GM13977 (cell line): ENCODE measurements around the gene BTBD7.

ENCODE experiments used
- DNase-seq: peaks from one replicate; pipeline ENCODE4 v3.0.0; 2012; ENCODE audit warnings: low spot score
- in situ Hi-C: fragments of 300-500 bp; cut with MboI; formaldehyde crosslinking; loops from one replicate; pipeline ENCODE4 v1.12.0; 2022; ENCODE audit warnings: low sequenced_read_pairs, low pct_unique_long_range_greater_than_20kb, mixed read lengths, inconsistent platforms; ENCODE audit not compliant: unreplicated experiment
- TF ChIP-seq, protein P1 (sequence below): IDR thresholded peaks from 2 replicates; pipeline ENCODE4 v1.5.1; 2012; ENCODE audit warnings: mild to moderate bottlenecking, control low read depth; ENCODE audit not compliant: insufficient read depth; ENCODE audit errors: extremely low read depth, missing control alignments

The BTBD7 gene

DNA sequence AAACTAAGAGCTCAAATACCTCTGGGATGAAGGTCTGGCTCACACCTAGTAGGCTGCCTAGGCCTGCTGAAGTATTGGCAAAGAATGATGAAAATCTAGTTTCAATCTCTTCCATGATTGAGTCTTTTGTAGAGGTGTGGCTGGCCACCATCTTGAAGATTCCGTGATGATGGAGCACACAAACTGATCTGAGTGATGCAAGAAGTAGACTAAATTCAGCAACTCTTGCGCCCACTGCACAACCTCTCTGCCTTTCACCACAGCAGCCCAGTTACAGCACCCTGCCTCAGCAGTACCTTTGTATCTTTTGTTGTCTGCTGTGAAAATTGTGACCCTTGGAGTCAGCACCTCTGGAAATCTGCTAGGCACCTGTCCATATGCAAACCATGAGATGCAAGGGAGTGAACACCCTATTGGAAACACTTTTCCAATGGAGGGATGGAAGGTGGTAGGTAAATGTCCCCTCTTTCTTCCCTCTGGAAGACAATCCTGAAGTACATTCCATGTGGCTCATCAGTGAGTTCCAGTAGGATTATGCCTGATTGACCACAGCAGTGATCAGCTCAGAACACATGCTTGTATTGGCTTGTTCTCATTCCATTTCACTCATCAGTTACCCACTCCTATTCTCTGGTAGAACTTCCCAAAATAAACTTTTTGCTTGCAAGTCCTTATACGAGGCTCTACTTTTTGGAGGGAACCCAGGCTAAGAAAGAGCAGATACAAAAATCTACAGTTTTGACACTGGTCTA is 58.6 kb downstream of the BTBD7 start:
- in situ Hi-C loops = no loop called here
- no peak for DNase-seq
- TF ChIP-seq, protein P1, sequence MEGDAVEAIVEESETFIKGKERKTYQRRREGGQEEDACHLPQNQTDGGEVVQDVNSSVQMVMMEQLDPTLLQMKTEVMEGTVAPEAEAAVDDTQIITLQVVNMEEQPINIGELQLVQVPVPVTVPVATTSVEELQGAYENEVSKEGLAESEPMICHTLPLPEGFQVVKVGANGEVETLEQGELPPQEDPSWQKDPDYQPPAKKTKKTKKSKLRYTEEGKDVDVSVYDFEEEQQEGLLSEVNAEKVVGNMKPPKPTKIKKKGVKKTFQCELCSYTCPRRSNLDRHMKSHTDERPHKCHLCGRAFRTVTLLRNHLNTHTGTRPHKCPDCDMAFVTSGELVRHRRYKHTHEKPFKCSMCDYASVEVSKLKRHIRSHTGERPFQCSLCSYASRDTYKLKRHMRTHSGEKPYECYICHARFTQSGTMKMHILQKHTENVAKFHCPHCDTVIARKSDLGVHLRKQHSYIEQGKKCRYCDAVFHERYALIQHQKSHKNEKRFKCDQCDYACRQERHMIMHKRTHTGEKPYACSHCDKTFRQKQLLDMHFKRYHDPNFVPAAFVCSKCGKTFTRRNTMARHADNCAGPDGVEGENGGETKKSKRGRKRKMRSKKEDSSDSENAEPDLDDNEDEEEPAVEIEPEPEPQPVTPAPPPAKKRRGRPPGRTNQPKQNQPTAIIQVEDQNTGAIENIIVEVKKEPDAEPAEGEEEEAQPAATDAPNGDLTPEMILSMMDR = no peak

DNA sequence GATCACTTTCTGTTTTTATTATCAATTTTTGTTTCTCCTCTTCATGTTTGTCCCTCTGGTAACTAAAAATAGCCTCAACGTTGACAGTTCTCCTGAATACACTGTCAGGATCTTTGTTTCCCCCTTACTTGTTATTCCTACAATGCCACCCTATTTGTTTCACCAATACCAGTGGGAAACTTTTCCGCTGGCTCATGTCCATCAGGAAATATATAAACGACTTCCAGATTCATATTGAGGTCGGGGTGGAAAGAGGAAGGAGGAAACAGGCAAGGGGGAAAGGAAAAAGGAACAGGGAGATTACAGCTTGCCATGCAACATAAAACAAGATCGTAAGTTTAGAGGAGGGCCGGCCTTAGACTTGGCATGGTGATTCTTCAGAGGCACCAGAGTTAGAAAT is 61.7 kb downstream of the BTBD7 start:
- TF ChIP-seq, protein P1 = no peak
- in situ Hi-C loops = no loop called here
- DNase-seq = no peak

DNA sequence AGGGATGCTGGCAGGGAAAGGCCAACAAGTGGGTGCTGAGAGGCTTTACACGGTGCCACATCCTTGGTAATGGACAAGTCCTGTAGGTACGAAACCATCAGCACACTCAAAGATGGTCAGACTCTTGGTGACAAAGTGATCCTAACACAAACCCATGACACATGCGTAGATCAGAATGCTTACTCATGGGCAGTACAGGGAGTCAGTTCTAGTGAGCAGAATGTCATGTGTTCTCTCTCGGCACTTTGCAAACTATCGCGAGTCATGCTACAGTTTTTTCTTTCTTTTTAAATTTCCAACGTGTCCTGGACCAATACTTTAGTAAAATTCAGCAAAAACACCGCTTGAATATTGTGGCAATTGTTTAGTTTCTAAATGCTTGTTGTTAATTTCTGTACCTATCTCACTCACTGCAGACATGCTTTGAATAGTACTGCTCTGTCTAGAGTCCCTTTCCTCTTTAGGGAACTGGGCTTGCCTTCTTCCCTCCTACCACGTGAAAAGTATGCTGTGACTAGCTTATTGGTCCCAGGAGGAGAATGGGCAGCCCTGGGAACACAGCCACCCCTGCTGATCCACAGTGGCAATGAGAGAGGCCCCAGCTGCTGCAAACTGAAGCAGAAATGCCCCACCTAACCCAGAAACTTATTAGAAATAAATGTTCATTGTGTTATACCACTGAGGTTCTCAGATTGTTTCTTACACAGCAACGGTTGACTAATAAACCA is 63.3 kb downstream of the BTBD7 start:
- TF ChIP-seq, protein P1 = no peak
- DNase-seq = no peak
- in situ Hi-C loops = no loop called here

DNA sequence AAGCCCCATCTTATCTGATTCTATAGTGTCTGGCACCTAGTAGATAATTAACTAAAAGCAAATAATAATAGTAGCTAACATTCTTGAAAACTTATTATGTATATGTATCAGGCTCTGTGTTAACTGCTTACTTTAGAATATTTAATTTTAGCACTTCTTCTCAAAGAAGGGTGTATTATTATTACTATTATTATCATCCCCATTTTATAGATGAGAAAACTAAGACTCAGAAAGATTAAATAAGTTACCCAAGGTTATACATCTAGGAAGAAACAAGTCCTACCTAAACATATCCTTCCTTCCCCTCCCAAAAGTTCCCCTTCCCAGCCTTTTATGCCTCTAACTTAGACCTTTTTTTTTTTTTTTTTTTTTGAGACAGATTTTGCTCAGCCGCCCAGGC is 64.4 kb downstream of the BTBD7 start:
- TF ChIP-seq, protein P1 = no peak
- in situ Hi-C loops = no loop called here
- no peak for DNase-seq

DNA sequence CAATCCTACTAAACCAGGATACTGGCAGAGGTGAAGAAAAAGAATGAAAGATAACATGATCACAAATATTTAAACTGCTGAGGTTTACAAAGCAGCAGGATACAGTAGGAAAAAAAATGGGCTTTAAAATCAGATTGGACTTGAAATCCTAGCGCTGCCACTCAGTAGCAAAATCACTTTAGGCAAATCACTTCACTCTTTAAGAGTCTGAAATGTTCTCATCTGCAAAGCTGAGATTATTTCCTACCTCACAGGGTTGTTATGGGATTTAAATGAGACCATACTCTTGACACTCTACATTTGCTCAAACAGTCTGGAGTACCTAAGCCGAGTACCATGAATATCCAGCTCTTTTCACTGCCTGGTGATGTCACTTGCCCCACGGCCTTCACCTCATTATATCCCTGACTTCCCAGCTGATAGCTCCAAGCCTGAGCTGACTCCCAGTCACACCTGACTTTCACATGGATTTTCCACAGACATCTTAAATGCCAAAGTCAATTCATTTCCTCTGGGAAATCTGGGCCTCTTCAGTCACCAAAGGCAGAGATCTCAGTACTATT is 65.6 kb downstream of the BTBD7 start:
- DNase-seq = no peak
- in situ Hi-C loops = no loop called here
- TF ChIP-seq, protein P1 = no peak

DNA sequence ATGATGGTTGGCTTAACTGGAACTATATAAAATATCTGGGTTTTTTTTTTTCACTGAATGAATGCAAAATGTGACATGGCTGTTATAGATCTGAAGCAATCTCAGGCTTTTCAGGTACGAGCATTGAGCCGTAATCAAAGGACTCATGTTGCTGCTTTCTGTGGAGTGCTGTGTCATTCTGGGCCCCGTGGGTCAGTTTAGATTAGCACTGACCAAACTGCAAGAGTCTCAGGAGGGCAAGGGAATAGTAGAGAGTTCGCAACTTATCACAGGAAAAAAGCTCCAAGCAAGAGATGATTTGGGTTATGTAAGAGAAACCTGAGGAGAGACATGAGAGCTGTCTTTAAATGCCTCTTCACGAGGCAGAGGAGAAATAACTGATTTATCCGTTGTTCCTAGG is 66.7 kb downstream of the BTBD7 start:
- DNase-seq = no peak
- in situ Hi-C loops = no loop called here
- TF ChIP-seq, protein P1 = no peak
